Sigmoid colon (tissue), 4 donors: ENCODE results near the gene EFNA5.

Experiments
- CTCF ChIP-seq, 4 experiments: fragments of 450-650 bp in 3 of 4; fragments of 200-600 bp in 1 of 4; IDR thresholded peaks; one replicate each; pipeline ENCODE4 v1.5.1; 2016 to 2019; ENCODE audit warnings: antibody characterized with exemption in 4 of 4, mild to moderate bottlenecking in 3 of 4, moderate library complexity in 2 of 4
- EP300 ChIP-seq, 4 donors: sonication (generic); formaldehyde crosslinking; IDR thresholded peaks; one replicate each; pipeline ENCODE4 v1.6.1; 2017; ENCODE audit warnings: antibody characterized with exemption in 4 of 4
- POLR2A ChIP-seq, 2 donors: fragments of 450-650 bp; IDR thresholded peaks; one replicate each; pipeline ENCODE4 v1.6.1; 2016; ENCODE audit warnings: antibody characterized with exemption in 2 of 2, mild to moderate bottlenecking in 2 of 2, moderate library complexity in 2 of 2
- POLR2AphosphoS5 ChIP-seq, 4 donors: sonication (generic); formaldehyde crosslinking; IDR thresholded peaks; one replicate each; pipeline ENCODE4 v1.6.1; 2017; ENCODE audit warnings: antibody characterized with exemption in 4 of 4

GRCh38 chr5:107565791-107566767, 104.7 kb downstream of the EFNA5 start:
- TF ChIP-seq CTCF (IDR thresholded peaks at IDR 0.05) (no peak), EP300 (IDR thresholded peaks at IDR 0.05) (no peak), POLR2AphosphoS5 (IDR thresholded peaks at IDR 0.05) (no peak), POLR2A (IDR thresholded peaks at IDR 0.05) (no peak)
